Stimulated activated CD8-positive, alpha-beta memory T cell treated with anti-CD3 and anti-CD28 coated beads, Interleukin-7, amount 100 ng/mL, for 48 hours (primary cell): ENCODE measurements around the gene MAN2A1.
A peak's percentile ranks its signal among the peaks of the same experiment; 100 is the strongest.

Experiments
- DNase-seq, 2 donors: peaks; one replicate each; pipeline ENCODE4 v3.0.0-alpha.2; 2020; ENCODE audit warnings: low read depth in 1 of 2; ENCODE audit errors: extremely low read depth in 1 of 2

Gene MAN2A1

DNA sequence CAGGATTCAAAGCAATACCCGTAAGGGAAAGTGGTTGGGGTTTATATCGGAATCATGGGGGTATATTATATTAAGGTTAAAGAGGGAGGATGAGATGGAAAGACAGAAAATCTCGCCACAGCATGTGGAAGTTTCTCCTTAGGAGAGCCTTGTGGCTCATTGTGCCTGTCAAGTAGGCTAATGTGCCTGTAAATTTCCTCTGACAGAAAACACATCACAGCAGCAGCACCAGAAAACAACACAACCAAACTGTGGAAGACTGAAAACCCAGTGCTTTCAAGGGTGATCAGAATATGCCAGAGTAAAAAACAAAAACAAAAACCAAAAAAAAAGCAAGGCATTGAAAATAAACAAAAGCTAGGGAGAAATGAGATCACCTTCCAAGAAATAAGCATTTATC, 11.3 kb upstream of the MAN2A1 start:
- no peak for DNase-seq

DNA sequence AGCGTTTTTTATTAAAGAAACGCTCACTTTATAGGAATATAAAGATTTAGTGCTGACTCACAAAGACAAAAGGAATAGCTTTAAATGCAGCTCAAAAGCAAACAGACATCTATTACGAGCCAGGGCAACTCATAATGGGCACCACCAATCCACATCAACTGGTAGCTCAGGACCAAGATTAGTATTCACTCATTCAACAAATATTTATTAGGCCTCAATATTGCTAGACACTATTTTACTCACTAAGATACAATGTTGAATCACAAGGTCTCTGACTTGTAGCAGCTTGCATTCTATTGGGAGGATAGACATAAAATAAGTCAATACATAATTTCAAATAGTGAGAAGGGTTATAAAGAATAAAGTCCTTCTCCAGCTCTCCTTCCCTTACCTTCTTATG, 8.0 kb upstream of the MAN2A1 start:
- no peak for DNase-seq

- DNase-seq = no peak
Measured at GRCh38 chr5:109682383-109682782, 7.3 kb upstream of the MAN2A1 start.

DNA sequence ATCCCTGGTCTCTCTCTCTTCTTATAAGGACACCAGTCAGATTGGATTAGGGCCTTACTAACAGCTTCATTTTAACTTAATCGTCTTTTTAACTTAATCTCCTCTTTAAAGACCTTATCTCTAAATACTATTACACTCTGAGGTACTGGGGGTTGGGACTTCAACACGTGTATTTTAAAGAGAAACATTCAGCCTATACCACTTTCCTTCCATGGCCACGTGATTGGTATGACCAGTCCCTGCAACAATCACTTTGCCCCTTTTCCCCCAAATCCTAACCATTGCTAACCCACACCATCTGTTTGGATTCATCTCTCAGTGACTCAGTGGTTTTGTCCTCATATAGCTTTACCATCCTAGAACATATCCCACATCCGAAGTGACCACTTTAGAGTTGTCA, 3.8 kb upstream of the MAN2A1 start:
- no peak for DNase-seq

DNA sequence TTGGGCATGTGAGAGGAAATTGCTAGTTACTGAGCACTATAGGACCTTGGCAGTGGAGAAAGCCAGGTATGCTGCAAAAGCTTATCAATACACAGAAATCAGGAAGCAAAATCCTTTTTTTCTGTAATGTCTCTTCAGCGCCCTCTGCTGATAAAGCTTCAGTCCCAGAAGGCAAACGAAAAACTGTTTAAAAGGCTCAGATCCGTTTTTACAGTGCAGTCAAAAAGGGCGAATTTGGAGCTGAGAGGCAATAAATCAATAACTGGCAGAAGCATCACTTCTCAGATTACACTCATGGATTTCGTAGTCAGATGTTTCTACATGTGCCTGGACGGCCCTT, 1.1 kb upstream of the MAN2A1 start:
- peak in 1 of 2 donors; percentile 6 for DNase-seq

GRCh38 chr5:109688970-109689739, 572 bp upstream of the MAN2A1 start:
- DNase-seq = peak; percentile 55 to 66

- DNase-seq = peak in 1 of 2 donors; percentile 5
Measured at GRCh38 chr5:109690242-109690974, 681 bp downstream of the MAN2A1 start.

DNA sequence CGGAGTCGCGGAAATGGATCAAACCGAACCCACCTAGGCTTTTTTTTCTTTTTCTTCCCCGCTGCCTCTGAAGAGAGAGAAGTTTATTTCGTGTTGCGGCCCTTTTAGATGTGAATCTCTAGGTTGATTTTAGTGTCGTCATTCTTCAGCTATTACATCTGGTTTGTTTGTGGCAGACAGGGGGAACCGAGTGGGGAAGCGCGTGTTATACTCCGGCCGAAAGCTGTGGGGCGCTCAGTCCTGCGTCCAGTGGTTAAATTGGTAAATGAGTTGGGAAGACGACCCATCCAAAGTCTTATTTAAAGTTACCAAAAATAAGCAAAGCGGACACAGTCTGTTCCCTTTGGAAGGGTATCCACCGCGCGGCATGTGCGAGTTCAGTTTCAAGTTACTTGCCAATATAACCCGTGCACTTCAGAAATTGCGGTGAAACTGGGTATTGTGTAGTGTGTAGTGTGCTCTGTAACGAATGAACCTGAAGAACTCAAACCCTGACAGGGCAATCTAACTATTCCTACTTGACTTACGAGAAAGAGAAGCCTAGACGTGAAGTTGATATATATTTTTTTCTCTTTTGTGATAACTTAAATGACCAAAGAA, 1.3 kb downstream of the MAN2A1 start:
- peak in 1 of 2 donors; percentile 28 for DNase-seq

DNA sequence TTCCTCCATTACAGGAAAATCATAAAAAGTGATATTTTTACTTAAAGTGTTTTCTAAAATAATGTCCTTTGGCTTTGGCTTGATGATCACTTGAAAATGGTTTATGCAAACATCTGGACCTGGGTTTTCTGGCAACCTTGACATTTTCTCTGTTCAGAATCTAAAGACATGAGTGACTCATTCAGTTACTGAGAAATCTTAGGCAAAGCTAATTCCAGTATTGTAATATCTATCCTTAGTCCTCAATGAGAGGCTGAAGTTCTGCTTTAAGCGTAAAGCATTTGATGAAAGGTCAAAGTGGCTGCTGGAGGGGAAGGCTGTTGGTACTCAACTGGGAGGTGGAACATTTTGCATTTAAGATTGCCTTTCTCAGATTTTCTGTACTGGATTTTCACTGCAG, 2.3 kb downstream of the MAN2A1 start:
- DNase-seq = no peak

DNA sequence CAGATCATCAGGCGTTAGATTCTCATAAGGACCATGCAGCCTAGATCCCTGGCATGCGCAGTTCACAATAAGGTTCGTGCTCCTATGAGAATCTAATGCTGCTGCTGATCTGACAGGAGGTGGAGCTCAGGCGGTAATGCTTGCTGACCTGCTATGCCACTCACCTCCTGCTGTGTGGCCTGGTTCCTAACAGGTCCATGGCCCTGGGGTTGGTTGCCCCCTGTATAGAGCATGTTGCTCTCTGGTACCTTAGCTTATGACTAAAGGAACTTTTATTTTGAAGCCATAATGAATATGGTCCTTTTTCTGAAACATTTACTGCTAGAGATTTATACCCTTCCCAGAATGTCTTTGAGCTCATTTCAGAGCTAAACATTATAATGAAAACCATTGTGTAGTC, 3.1 kb downstream of the MAN2A1 start:
- DNase-seq = no peak

GRCh38 chr5:109693535-109694400, 4.0 kb downstream of the MAN2A1 start:
- no peak for DNase-seq

- DNase-seq = no peak
Measured at GRCh38 chr5:109694451-109694891, 4.7 kb downstream of the MAN2A1 start.

DNA sequence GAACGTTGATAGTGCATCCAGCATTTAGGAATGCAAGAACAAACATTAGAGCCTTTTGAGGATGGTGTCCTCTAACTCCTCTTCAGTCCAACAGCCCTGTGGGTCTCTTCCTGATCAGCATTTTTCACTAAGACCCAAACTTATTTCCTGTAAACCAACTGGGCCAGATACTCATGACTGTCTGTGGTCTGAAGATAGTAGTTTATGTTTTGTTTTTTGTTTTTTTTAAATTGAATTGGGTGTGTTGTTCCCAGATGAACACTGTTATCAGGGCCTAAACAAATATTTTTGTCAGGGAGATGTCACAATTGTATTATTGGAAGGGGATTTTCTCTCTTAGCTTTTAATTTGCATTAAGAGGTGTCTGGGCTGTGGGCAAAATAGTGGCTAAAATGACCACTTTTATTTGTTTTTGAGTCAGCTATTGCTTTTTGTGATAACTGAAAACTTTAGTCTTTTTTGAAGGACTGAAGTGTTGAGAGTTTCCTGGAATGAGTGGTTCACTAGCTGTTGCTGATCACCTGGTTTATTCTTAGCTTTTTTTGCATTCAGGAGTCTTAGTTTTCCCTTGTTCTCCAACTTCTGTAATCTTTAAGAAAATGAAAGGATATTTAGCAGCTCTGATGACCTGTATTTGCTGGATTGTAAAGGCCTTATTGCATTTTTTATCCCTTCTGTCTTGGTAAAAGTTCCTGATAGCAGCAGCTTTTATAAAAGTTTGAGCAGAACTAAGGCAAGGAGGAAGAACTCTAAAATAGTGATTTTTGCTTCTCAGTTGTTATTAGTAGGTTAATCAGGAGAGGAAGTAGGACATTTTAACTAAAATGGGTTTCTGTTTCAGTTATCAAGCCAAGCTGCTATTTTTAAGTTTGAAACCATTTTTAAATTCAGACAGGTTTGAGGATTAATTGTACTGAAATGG, 5.5 kb downstream of the MAN2A1 start:
- no peak for DNase-seq

GRCh38 chr5:109697339-109697738, 7.6 kb downstream of the MAN2A1 start:
- DNase-seq = no peak

DNA sequence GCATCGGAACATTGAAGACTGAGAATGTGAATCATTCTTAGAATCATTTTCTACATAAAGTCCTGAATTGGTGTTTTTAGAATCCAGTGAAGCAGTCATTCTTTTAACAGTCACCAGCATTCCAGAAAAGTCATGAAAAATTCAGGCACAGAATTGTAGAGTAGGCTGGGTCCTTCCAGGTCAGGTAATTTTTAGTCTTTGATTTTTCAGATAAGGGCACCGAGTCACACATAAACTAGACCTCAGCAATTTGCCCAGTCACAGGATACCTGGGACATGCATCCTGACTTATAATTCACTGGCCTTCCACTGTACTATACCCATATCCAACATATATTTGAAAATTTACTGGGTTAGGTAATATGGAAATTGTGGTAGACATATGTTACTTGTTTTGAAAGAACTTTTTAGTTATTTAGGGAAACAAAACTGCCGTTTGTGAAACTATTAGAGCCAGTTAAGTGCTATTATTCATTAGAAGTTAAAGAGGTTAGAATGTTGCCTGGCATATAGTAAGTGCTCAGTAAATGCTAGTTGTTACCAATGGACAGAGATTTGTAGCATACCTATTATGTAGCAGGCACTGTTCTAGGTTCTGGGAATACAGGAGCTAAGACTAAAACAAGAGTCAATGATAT, 10.9 kb downstream of the MAN2A1 start:
- no peak for DNase-seq

GRCh38 chr5:109701252-109701651, 11.5 kb downstream of the MAN2A1 start:
- no peak for DNase-seq

DNA sequence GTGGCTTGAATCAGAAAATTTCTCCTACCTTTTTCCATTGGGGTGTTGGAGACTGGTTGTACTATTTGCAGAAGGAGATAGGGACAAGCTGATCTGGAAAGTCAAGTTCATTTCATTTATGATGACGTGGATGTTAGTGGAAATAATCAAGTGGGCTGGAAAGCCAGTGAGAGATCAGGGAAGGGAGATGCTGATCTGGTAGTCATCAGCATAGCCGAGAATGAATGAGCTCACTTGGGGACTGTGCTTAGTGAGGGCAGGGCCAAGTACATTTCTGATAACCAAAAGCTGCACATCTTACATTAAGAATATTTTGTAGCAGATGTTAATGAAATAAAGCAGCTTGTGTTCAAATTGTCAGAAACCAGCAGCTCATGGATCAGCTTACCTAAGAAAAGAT, 12.1 kb downstream of the MAN2A1 start:
- DNase-seq = no peak

DNA sequence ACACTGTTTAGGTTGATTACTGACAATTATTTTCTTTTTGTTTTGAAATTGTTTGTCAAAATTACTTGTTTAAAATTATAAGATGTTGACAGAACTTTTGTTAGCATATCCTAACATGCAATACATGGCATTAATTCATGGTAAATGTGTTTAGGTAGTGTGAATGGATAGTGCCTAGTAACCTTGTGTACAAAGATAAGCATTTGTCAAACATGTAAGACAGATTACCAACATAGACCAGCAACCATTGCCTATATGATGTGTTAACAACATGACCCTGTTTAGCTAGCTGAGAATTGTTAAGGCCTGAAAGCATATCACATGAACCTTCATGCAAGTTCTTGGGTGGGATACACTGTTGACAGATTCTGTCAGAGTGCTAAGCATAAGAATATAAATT, 13.4 kb downstream of the MAN2A1 start:
- no peak for DNase-seq

DNA sequence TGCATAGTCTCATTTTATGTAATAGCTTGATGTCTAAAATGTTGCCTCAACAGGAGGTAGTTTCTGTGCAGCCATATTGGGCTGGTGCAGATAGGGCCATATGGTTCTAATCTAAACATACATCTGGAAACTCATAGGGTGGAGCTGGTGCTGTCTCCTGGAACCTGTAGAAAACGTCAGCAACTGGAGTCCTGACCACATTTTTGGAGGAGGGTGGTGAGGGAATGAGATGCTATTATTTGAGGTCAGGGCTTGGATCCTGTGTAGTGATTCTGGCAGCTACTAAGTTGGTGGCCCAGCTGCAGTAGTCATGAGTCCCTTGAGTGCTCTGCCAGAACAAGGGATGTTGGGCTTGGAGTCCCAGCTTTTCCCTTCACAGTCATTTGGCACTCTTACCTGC, 14.1 kb downstream of the MAN2A1 start:
- no peak for DNase-seq
